Esophagus muscularis mucosa (tissue), 4 donors: ENCODE measurements around the gene RAB19. TPM values are rescaled to one million over a fixed set of nuclear protein-coding genes. Genes with fewer than 3 reads are reported as not detected.

Source experiments
- DNase-seq: peaks from one replicate; pipeline ENCODE4 v3.0.0-alpha.2; 2017; ENCODE audit errors: extremely low spot score
- H3K27ac ChIP-seq, 4 donors: fragments of 200-600 bp; sonication (generic); replicated peaks in 1 of 4; 1 replicate in 3 of 4; 2 replicates in 1 of 4; pipeline ENCODE4 v1.5.1; 2016 to 2019; ENCODE audit warnings: mild to moderate bottlenecking in 1 of 4
- H3K27me3 ChIP-seq, 4 donors: fragments of 200-600 bp; sonication (generic); one replicate each; pipeline versions ENCODE4 v1.5.1 to v1.6.0; 2016 to 2019
- H3K36me3 ChIP-seq, 4 donors: fragments of 200-600 bp; sonication (generic); one replicate each; pipeline ENCODE4 v1.5.1; 2016 to 2019
- H3K4me1 ChIP-seq, 4 donors: fragments of 200-600 bp; sonication (generic); one replicate each; pipeline ENCODE4 v1.5.1; 2016 to 2019
- H3K4me3 ChIP-seq, 4 donors: fragments of 200-600 bp; sonication (generic); 1 replicate in 2 of 4; 2 replicates in 2 of 4; pipeline ENCODE4 v1.5.1; 2016 to 2019; ENCODE audit warnings: mild to moderate bottlenecking in 4 of 4, moderate library complexity in 1 of 4
- H3K9me3 ChIP-seq, 4 donors: fragments of 200-600 bp; sonication (generic); 1 replicate in 3 of 4; 2 replicates in 1 of 4; pipeline ENCODE4 v1.5.1; 2016 to 2019
- CTCF ChIP-seq, 3 experiments: fragments of 200-600 bp in 2 of 3; fragments of 450-650 bp in 1 of 3; sonication (generic) in 2 of 3; IDR thresholded peaks; one replicate each; pipeline ENCODE4 v1.5.1; 2017 to 2019; ENCODE audit warnings: antibody characterized with exemption in 3 of 3, mild to moderate bottlenecking in 2 of 3, moderate library complexity in 1 of 3
- EP300 ChIP-seq: sonication (generic); formaldehyde crosslinking; IDR thresholded peaks from one replicate; pipeline ENCODE4 v1.6.1; 2017; ENCODE audit warnings: antibody characterized with exemption
- POLR2A ChIP-seq: fragments of 450-650 bp; IDR thresholded peaks from one replicate; pipeline ENCODE4 v1.6.1; 2017; ENCODE audit warnings: antibody characterized with exemption, moderate library complexity, mild to moderate bottlenecking, low read depth
- POLR2AphosphoS5 ChIP-seq, 2 donors: sonication (generic); formaldehyde crosslinking; IDR thresholded peaks; one replicate each; pipeline ENCODE4 v1.6.1; 2017; ENCODE audit warnings: antibody characterized with exemption in 2 of 2
- WGBS: methylation state at CpG from one replicate; pipeline ENCODE4 v1.1.5; 2018; 5-methylcytosine and 5-hydroxymethylcytosine counted together
- intact Hi-C: fragments of 100-400 bp; cut with DNase I; formaldehyde crosslinking; loops from one replicate; pipeline ENCODE4 v1.15.1; 2023
- total RNA-seq, 4 donors: library from RNA; depleted of rRNA; stranded (reverse); fragments of >200 nt; gene quantifications; one replicate each; pipeline versions ENCODE4 v1.1.0 to v1.2.1, GENCODE V29; 2016

The RAB19 gene
- total RNA-seq, result not detected

GRCh38 chr7:140403878-140404564 is at the start of gene RAB19:
TSS of gene RAB19 (plus strand) at chr7:140404058. CDS start at chr7:140407647, 3,589 bp downstream.
- Histone ChIP-seq H3K27ac (no peak within 1 kb of the TSS), H3K36me3 (no peaks in the 10 kb centered on the region), H3K4me1 (peaks cover 5 to 6% (median 6%) of the 10 kb centered on the region in 4 donors), H3K27me3 (peaks cover 0 to 28% (median 0%) of the 10 kb centered on the region in 4 donors), H3K4me3 (peak within 1 kb of the TSS in 3 of 4 donors; percentile 31 to 50 (median 35)), H3K9me3 (no peaks in the 10 kb centered on the region)
- WGBS, result 33% methylated on average over 22 of the region's 22 CpGs
- DNase-seq, result no peak
- no peak for TF ChIP-seq POLR2A
- no peak for TF ChIP-seq CTCF (IDR thresholded peaks at IDR 0.05)
- no peak for TF ChIP-seq EP300
- no peak for TF ChIP-seq POLR2AphosphoS5 (IDR thresholded peaks at IDR 0.05)
- intact Hi-C loops, result no loop called here

GRCh38 chr7:140358024-140358411 is 45.8 kb upstream of the RAB19 start:
- Histone ChIP-seq H3K4me3 (no peak overlapping the region), H3K9me3 (no peaks in the 10 kb centered on the region), H3K4me1 (no peaks in the 10 kb centered on the region), H3K36me3 (peaks cover 7 to 71% (median 40%) of the 10 kb centered on the region in 4 donors), H3K27me3 (no peaks in the 10 kb centered on the region), H3K27ac (no peak overlapping the region)
- no peak for DNase-seq
- WGBS, result 87% methylated on average over 3 of the region's 3 CpGs
- intact Hi-C loops, result no loop called here
- TF ChIP-seq CTCF (IDR thresholded peaks at IDR 0.05) (no peak), POLR2AphosphoS5 (IDR thresholded peaks at IDR 0.05) (no peak), EP300 (no peak), POLR2A (no peak)

- Histone ChIP-seq H3K9me3 (no peaks in the 10 kb centered on the region), H3K4me1 (no peaks in the 10 kb centered on the region), H3K27ac (no peak overlapping the region), H3K4me3 (no peak overlapping the region), H3K27me3 (no peaks in the 10 kb centered on the region), H3K36me3 (peaks cover 3 to 66% (median 35%) of the 10 kb centered on the region in 4 donors)
- TF ChIP-seq CTCF (IDR thresholded peaks at IDR 0.05), result no peak
- TF ChIP-seq POLR2A, result no peak
- no peak for TF ChIP-seq EP300
- no peak for TF ChIP-seq POLR2AphosphoS5 (IDR thresholded peaks at IDR 0.05)
- WGBS, result 69% methylated on average over 10 of the region's 10 CpGs
- DNase-seq, result no peak
- intact Hi-C loops, result no loop called here
These were observed 45.3 kb upstream of the RAB19 start for GRCh38 chr7:140358412-140359051.

GRCh38 chr7:140360697-140361229 is 43.1 kb upstream of the RAB19 start:
- Histone ChIP-seq H3K4me1 (no peaks in the 10 kb centered on the region), H3K4me3 (no peak overlapping the region), H3K27ac (no peak overlapping the region), H3K27me3 (no peaks in the 10 kb centered on the region), H3K36me3 (peaks cover 0 to 50% (median 25%) of the 10 kb centered on the region in 4 donors), H3K9me3 (no peaks in the 10 kb centered on the region)
- intact Hi-C loops, result no loop called here
- 91% methylated on average over 6 of the region's 6 CpGs for WGBS
- TF ChIP-seq CTCF (IDR thresholded peaks at IDR 0.05) (no peak), POLR2AphosphoS5 (IDR thresholded peaks at IDR 0.05) (no peak), EP300 (no peak), POLR2A (no peak)
- no peak for DNase-seq
